ENCODE results near the gene BCR. TPM values are rescaled to one million over a fixed set of nuclear protein-coding genes. Genes with fewer than 3 reads are reported as not detected.

Gene BCR
- total RNA-seq, 2 experiments from 2014 or later: 30.4 to 32.0 TPM

DNA sequence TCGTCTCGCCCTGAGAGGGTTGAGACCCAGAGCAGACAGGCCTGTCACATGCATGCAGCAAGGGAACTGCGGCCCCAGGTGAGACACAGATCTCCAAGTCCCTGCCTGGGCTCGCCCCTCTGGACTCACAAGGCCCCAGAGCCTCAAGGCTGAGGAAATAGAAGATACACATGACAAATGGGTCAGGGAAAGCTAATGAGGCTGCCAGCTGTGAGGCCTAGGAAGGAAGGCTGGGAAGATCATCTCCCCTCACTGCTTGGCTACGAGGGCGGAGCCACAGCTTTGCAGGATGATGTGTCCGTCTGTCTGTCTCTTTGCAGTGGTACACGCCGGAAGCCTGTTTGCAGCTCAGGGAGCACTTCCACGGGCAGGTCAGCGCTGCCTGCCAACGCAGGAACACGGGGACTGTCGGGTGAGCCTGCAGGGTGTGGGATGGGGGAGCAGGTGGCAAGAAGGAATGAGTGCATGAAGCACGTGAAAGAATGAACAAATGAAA, 30.5 kb upstream of the BCR start:
- H3K4me3 Mint-ChIP-seq: no peak overlapping the region
- no peaks in the 10 kb centered on the region for H3K36me3 Mint-ChIP-seq (ENCODE audit: low read depth)
- ChIA-PET POLR2A (no interaction called here), CTCF (interaction anchor here (1.1 to 2.6 kb wide), 2 partner anchors 29 to 132 kb away, joined by 3 to 10 read pairs; no protein-coding TSS in a partner anchor)
- no peak overlapping the region for H3K27ac Mint-ChIP-seq
- no peaks in the 10 kb centered on the region for H3K27me3 Mint-ChIP-seq
- no peak for ATAC-seq
- no peak for DNase-seq
- peaks cover 17% of the 10 kb centered on the region for H3K4me1 Mint-ChIP-seq (ENCODE audit: low read depth)
- no peaks in the 10 kb centered on the region for H3K9me3 Mint-ChIP-seq
- TF ChIP-seq, protein P1, sequence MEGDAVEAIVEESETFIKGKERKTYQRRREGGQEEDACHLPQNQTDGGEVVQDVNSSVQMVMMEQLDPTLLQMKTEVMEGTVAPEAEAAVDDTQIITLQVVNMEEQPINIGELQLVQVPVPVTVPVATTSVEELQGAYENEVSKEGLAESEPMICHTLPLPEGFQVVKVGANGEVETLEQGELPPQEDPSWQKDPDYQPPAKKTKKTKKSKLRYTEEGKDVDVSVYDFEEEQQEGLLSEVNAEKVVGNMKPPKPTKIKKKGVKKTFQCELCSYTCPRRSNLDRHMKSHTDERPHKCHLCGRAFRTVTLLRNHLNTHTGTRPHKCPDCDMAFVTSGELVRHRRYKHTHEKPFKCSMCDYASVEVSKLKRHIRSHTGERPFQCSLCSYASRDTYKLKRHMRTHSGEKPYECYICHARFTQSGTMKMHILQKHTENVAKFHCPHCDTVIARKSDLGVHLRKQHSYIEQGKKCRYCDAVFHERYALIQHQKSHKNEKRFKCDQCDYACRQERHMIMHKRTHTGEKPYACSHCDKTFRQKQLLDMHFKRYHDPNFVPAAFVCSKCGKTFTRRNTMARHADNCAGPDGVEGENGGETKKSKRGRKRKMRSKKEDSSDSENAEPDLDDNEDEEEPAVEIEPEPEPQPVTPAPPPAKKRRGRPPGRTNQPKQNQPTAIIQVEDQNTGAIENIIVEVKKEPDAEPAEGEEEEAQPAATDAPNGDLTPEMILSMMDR (IDR thresholded peaks at IDR 0.05): no peak
- intact Hi-C loops (cut with micrococcal nuclease): no loop called here

DNA sequence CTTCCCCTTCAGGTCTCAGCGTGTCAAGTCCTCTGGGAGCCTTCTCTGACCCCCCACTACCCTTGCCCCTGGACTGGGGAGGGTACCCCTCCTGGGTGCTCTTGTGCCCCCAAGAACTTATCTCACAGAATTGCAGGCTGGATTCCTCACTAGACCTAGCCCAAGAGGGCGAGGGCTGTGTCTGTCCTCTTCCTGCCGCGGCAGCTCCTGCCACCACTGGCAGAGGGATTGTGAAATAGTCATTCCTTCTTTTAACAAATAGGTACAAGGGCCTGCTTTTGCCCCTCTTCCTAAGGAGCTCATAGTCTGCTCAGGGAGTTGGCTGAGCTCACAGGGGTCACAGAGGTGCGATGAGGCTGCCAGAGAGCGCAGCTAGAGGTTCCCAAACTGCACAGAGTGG, 29.5 kb upstream of the BCR start:
- ChIA-PET POLR2A (no interaction called here), CTCF (no interaction called here)
- H3K36me3 Mint-ChIP-seq (ENCODE audit: low read depth): no peaks in the 10 kb centered on the region
- intact Hi-C loops (cut with micrococcal nuclease): no loop called here
- H3K27ac Mint-ChIP-seq: no peak overlapping the region
- no peaks in the 10 kb centered on the region for H3K27me3 Mint-ChIP-seq
- H3K4me1 Mint-ChIP-seq (ENCODE audit: low read depth): peaks cover 8% of the 10 kb centered on the region
- DNase-seq: no peak
- no peak for ATAC-seq
- TF ChIP-seq, protein P1 (IDR thresholded peaks at IDR 0.05): no peak
- no peak overlapping the region for H3K4me3 Mint-ChIP-seq
- H3K9me3 Mint-ChIP-seq: no peaks in the 10 kb centered on the region

DNA sequence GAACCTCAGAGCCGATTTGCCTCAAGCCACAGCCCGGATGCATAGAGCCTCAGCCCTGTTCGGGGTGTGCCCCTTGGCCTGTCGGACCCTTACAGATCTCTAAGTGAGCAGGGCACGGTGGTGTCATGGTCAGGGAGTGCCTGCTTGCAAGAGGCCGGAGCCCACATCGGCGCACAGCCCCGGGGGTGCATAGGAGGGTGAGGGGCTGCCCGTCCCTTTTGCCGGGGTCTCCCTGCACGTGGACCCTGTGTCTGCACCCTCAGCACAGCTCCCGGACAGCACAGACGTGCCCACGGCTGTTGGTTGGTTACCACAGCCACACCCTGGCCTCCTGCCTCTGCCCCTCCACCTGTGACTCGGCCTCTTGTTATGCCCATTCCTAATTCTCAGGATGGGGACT, 28.5 kb upstream of the BCR start:
- CTCF ChIA-PET: no interaction called here
- no peaks in the 10 kb centered on the region for H3K9me3 Mint-ChIP-seq
- no peaks in the 10 kb centered on the region for H3K36me3 Mint-ChIP-seq (ENCODE audit: low read depth)
- no peaks in the 10 kb centered on the region for H3K27me3 Mint-ChIP-seq
- H3K27ac Mint-ChIP-seq: no peak overlapping the region
- peaks cover 8% of the 10 kb centered on the region for H3K4me1 Mint-ChIP-seq (ENCODE audit: low read depth)
- DNase-seq (no peak), ATAC-seq (no peak)
- TF ChIP-seq, protein P1 (IDR thresholded peaks at IDR 0.05): no peak
- intact Hi-C loops (cut with micrococcal nuclease): no loop called here
- no peak overlapping the region for H3K4me3 Mint-ChIP-seq
- POLR2A ChIA-PET: no interaction called here

DNA sequence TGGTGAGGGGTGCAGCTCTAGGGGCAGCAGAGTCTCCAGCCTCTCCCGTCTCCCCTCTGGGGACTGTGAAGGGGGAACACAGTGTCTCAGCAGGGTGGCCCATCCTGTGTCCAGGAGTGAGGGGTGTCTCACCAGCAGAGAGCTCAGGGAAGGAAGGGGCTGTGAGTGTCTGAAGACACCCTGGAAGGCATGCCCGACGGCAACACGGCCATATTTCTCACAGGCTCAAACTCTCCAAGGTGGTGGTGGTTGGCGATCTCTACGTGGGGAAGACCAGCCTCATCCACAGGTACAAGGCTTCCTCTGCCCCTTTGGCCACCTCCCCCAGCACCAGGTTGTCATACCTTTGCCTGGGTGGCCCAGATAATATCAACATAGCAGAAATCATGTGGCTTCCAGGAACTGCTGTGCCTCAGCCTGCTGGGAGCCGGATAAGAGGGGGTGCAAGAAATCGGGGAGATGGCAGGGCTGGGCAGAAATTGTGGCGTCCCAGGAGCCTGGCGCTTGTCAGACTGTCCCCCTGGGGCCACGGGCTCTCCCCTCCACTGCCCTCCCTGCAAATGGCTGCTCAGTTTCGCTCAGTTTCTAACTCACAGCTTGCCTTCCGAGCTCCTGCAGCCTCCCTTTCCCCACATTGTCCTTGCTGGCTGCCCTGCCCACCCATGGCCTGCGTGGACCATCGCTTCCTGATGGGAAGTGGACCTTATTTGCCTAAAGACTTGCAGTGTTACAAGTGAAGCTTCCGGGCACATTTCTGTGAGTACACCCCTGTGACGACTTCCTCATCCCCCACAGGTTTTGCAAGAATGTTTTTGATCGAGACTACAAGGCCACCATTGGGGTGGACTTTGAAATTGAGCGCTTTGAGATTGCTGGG, 27.8 kb upstream of the BCR start:
- intact Hi-C loops (cut with micrococcal nuclease): no loop called here
- no peak overlapping the region for H3K27ac Mint-ChIP-seq
- H3K4me3 Mint-ChIP-seq: no peak overlapping the region
- H3K36me3 Mint-ChIP-seq (ENCODE audit: low read depth): no peaks in the 10 kb centered on the region
- H3K27me3 Mint-ChIP-seq: no peaks in the 10 kb centered on the region
- ATAC-seq: no peak
- TF ChIP-seq, protein P1 (IDR thresholded peaks at IDR 0.05): no peak
- no peak for DNase-seq
- H3K4me1 Mint-ChIP-seq (ENCODE audit: low read depth): peaks cover 8% of the 10 kb centered on the region
- no peaks in the 10 kb centered on the region for H3K9me3 Mint-ChIP-seq
- ChIA-PET POLR2A (interaction anchor here (1.3 kb wide), 1 partner anchor 34 kb away, joined by 3 read pairs; no protein-coding TSS in a partner anchor), CTCF (interaction anchor here (0.6 to 0.9 kb wide), 2 partner anchors 129 to 138 kb away, joined by 3 read pairs; no protein-coding TSS in a partner anchor)

DNA sequence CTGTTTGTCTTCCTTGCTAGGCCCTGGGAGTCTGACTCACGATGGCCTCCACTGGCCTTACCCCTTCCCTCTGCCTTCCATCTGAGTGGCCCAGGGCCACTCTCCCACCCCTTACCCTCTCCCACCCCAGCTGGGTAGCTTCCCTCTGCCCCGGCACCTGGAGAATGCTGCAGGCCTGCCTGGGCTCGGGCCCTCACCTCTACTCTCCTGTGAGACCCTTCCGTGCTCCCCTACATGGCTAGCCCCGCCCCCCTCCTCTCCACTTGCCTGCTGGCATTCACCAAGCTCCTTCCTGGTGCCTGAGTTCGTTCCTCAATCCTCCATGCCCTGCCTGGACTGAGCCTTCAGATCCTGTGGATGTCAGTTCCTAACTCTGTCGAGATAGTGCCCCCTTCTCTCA, 26.3 kb upstream of the BCR start:
- Mint-ChIP-seq H3K9me3 (no peaks in the 10 kb centered on the region), H3K4me1 (ENCODE audit: low read depth) (peaks cover 8% of the 10 kb centered on the region), H3K4me3 (no peak overlapping the region), H3K36me3 (ENCODE audit: low read depth) (no peaks in the 10 kb centered on the region), H3K27ac (no peak overlapping the region), H3K27me3 (no peaks in the 10 kb centered on the region)
- TF ChIP-seq, protein P1 (IDR thresholded peaks at IDR 0.05): no peak
- DNase-seq (no peak), ATAC-seq (no peak)
- ChIA-PET POLR2A (interaction anchor here (0.6 to 1.3 kb wide), 2 partner anchors 18 to 32 kb away, joined by 3 read pairs; no protein-coding TSS in a partner anchor), CTCF (interaction anchor here (0.8 to 1.5 kb wide), 2 partner anchors 20 to 194 kb away, joined by 3 to 4 read pairs; no protein-coding TSS in a partner anchor)
- intact Hi-C loops (cut with micrococcal nuclease): no loop called here

All from activated CD8-positive, alpha-beta T cell treated with anti-CD3 and anti-CD28 coated beads for 36 hours (primary cell).